ENCODE data around the gene CHRM2. TPM values are rescaled to one million over a fixed set of nuclear protein-coding genes. Genes with fewer than 3 reads are reported as not detected.

CHRM2 gene
- total and polyA plus RNA-seq, 2 of the 4 experiments (the other 2 are of a cell fraction) = 79.3 to 184 TPM

- no peak overlapping the region for H2AK9ac ChIP-seq (replicated peaks; ENCODE audit: low read depth, low read length, poor library complexity)
- no peak overlapping the region for H2BK120ac ChIP-seq (ENCODE audit: low read depth, low read length)
- WGBS, 2 experiments (ENCODE audit: extremely low coverage in 2 of 2, insufficient read length in 1 of 2) = no CpG with 5 or more reads among the region's 3 CpGs
- H3K4me2 ChIP-seq (ENCODE audit: low read depth, low read length) = no peak overlapping the region
- peaks cover 1% of the 10 kb centered on the region for H3K4me1 ChIP-seq (ENCODE audit: control insufficient read depth, insufficient read depth, low read length)
- H3K4ac ChIP-seq (ENCODE audit: low read depth, low read length) = no peak overlapping the region
- H3K14ac ChIP-seq (replicated peaks; ENCODE audit: low read depth, low read length) = no peak overlapping the region
- CTCF ChIA-PET = no interaction called here
- dilution Hi-C loops (cut with HindIII; ENCODE audit: low sequenced_read_pairs, unreplicated experiment) = no loop called here
- POLR2A ChIA-PET (ENCODE audit: unreplicated experiment) = no interaction called here
- no peaks in the 10 kb centered on the region for H3K27me3 ChIP-seq (ENCODE audit: control insufficient read depth, insufficient read depth, low read length)
- peaks cover 15 to 60% of the 10 kb centered on the region in 2 experiments for H3K79me1 ChIP-seq (ENCODE audit: low read depth in 1 of 2, low read length in 2 of 2)
- no peak overlapping the region for H4K5ac ChIP-seq (ENCODE audit: low read depth, low read length)
- H3K18ac ChIP-seq (ENCODE audit: low read depth, low read length) = no peak overlapping the region
- H3K56ac ChIP-seq (ENCODE audit: extremely low read depth, insufficient read depth, low read length) = no peak overlapping the region
- peaks cover 10% of the 10 kb centered on the region for H3K9me1 ChIP-seq (ENCODE audit: insufficient read depth, low read length)
- intact Hi-C loops (cut with micrococcal nuclease) = no loop called here
- no peak overlapping the region for H2BK5ac ChIP-seq (ENCODE audit: low read depth, low read length, poor library complexity, severe bottlenecking)
- DNase-seq (no peak), ATAC-seq (ENCODE audit: low read depth) (no peak)
- H4K8ac ChIP-seq (ENCODE audit: low read depth in 2 of 2, low read length in 2 of 2) = no peak overlapping the region
- no peak overlapping the region for H2AK5ac ChIP-seq (ENCODE audit: low read depth, low read length)
- peaks cover 15% of the 10 kb centered on the region; the same call in 1 of the 2 replicates for H4K20me1 ChIP-seq (ENCODE audit: insufficient read depth, low read length)
- H4K91ac ChIP-seq (ENCODE audit: insufficient read depth, low read depth, low read length) = no peak overlapping the region
- no peaks in the 10 kb centered on the region for H3K9me3 ChIP-seq (ENCODE audit: control insufficient read depth, insufficient read depth, low read length)
- no peak overlapping the region for H2BK20ac ChIP-seq (ENCODE audit: low read depth, low read length)
- H3K27ac ChIP-seq (ENCODE audit: insufficient read depth, low read length) = no peak overlapping the region
- H3K4me3 ChIP-seq (ENCODE audit: insufficient read depth, low read depth, low read length) = no peak overlapping the region
- H3K23ac ChIP-seq (ENCODE audit: low read depth, low read length) = no peak overlapping the region
- in situ Hi-C loops (cut with MboI; ENCODE audit: low sequenced_read_pairs) = no loop called here
- peaks cover 13% of the 10 kb centered on the region for H3K36me3 ChIP-seq (ENCODE audit: control insufficient read depth, insufficient read depth, low read length)
- H2BK15ac ChIP-seq (ENCODE audit: low read depth, low read length) = no peak overlapping the region
- H3K9ac ChIP-seq (ENCODE audit: low read depth, low read length) = no peak overlapping the region
- TF ChIP-seq FOS (IDR thresholded peaks at IDR 0.05; ENCODE audit: low read depth, low read length) = no peak
- TF ChIP-seq CEBPB (IDR thresholded peaks at IDR 0.05; ENCODE audit: low read depth, low read length) = peak; percentile 98
- no peak overlapping the region for H2AFZ ChIP-seq (replicated peaks; ENCODE audit: low read length, poor library complexity)
- BruUV-seq (replicated peaks) = no TSS peak
These were observed 45.6 kb downstream of the CHRM2 start for GRCh38 chr7:136914016-136914415.
